ENCODE data around the gene FIGN. TPM values are rescaled to one million over a fixed set of nuclear protein-coding genes. Genes with fewer than 3 reads are reported as not detected.

FIGN gene
- total and polyA plus RNA-seq, 2 of the 4 experiments (the other 2 are of a cell fraction): 0.77 to 0.90 TPM

DNA sequence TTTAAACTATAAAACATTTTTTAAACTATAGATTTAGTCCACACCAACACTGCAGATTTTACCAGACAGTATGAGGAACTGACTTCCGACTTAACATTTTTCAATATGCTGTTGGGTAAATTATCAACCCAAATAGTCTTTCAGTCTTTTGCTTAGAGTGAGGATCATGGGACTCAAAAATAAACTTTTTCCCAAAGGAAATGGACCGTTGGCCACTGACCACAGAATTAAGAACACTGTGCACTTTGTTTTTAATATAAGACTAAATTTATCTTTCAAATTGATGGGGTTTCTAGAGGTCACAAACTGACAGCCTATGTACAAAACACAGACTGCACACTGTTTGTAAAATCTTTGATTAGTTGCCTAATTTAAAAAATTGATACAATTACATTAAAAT is 44.9 kb downstream of the FIGN start:
- no peak overlapping the region for H3K9ac ChIP-seq (ENCODE audit: low read depth, low read length)
- no peak overlapping the region for H2BK20ac ChIP-seq (ENCODE audit: low read depth, low read length)
- no peak for DNase-seq
- no peak overlapping the region for H3K4me2 ChIP-seq (ENCODE audit: low read depth, low read length)
- no peak overlapping the region for H2BK120ac ChIP-seq (ENCODE audit: low read depth, low read length)
- BruUV-seq (replicated peaks): no TSS peak
- TF ChIP-seq, protein P1, sequence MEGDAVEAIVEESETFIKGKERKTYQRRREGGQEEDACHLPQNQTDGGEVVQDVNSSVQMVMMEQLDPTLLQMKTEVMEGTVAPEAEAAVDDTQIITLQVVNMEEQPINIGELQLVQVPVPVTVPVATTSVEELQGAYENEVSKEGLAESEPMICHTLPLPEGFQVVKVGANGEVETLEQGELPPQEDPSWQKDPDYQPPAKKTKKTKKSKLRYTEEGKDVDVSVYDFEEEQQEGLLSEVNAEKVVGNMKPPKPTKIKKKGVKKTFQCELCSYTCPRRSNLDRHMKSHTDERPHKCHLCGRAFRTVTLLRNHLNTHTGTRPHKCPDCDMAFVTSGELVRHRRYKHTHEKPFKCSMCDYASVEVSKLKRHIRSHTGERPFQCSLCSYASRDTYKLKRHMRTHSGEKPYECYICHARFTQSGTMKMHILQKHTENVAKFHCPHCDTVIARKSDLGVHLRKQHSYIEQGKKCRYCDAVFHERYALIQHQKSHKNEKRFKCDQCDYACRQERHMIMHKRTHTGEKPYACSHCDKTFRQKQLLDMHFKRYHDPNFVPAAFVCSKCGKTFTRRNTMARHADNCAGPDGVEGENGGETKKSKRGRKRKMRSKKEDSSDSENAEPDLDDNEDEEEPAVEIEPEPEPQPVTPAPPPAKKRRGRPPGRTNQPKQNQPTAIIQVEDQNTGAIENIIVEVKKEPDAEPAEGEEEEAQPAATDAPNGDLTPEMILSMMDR (conservative IDR thresholded peaks at IDR 0.05; ENCODE audit: low read depth, low read length): no peak
- peaks cover 4% of the 10 kb centered on the region; the same call in 1 of the 2 replicates for H3K9me1 ChIP-seq (ENCODE audit: insufficient read depth, low read length)
- in situ Hi-C loops (cut with MboI; ENCODE audit: low sequenced_read_pairs) (no loop called here), intact Hi-C loops (cut with micrococcal nuclease) (no loop called here), dilution Hi-C loops (cut with HindIII; ENCODE audit: low sequenced_read_pairs, unreplicated experiment) (no loop called here)
- peaks cover 4 to 7% of the 10 kb centered on the region in 2 experiments; a peak in 2 of 4 replicates for H3K79me1 ChIP-seq (ENCODE audit: low read depth in 1 of 2, low read length in 2 of 2)
- H2BK15ac ChIP-seq (ENCODE audit: low read depth, low read length): no peak overlapping the region
- ChIA-PET CTCF (no interaction called here), POLR2A (ENCODE audit: unreplicated experiment) (no interaction called here)
- no peak overlapping the region for H4K8ac ChIP-seq (ENCODE audit: low read depth in 2 of 2, low read length in 2 of 2)
- no peak overlapping the region for H4K91ac ChIP-seq (ENCODE audit: insufficient read depth, low read depth, low read length)
- no peaks in the 10 kb centered on the region for H3K9me3 ChIP-seq (ENCODE audit: control insufficient read depth, insufficient read depth, low read length)
- no peak overlapping the region for H3K56ac ChIP-seq (ENCODE audit: extremely low read depth, insufficient read depth, low read length)
- no peak overlapping the region for H2BK5ac ChIP-seq (ENCODE audit: low read depth, low read length, poor library complexity, severe bottlenecking)
- H2AFZ ChIP-seq (replicated peaks; ENCODE audit: low read length, poor library complexity): no peak overlapping the region
- peaks cover 3% of the 10 kb centered on the region; the same call in 1 of the 2 replicates for H3K4me1 ChIP-seq (ENCODE audit: control insufficient read depth, insufficient read depth, low read length)
- H2AK9ac ChIP-seq (replicated peaks; ENCODE audit: low read depth, low read length, poor library complexity): no peak overlapping the region
- H3K14ac ChIP-seq (replicated peaks; ENCODE audit: low read depth, low read length): no peak overlapping the region
- no peak overlapping the region for H4K5ac ChIP-seq (ENCODE audit: low read depth, low read length)
- no peak overlapping the region for H3K27ac ChIP-seq (ENCODE audit: insufficient read depth, low read length)
- H3K4ac ChIP-seq (ENCODE audit: low read depth, low read length): no peak overlapping the region
- no peak overlapping the region for H3K23ac ChIP-seq (ENCODE audit: low read depth, low read length)
- H3K27me3 ChIP-seq (ENCODE audit: control insufficient read depth, insufficient read depth, low read length): no peaks in the 10 kb centered on the region
- H3K36me3 ChIP-seq (ENCODE audit: control insufficient read depth, insufficient read depth, low read length): no peaks in the 10 kb centered on the region
- H2AK5ac ChIP-seq (ENCODE audit: low read depth, low read length): no peak overlapping the region
- H4K20me1 ChIP-seq (ENCODE audit: insufficient read depth, low read length): no peaks in the 10 kb centered on the region
- no peak overlapping the region for H3K18ac ChIP-seq (ENCODE audit: low read depth, low read length)
- H3K4me3 ChIP-seq (ENCODE audit: insufficient read depth, low read depth, low read length): no peak overlapping the region
- no peak for ATAC-seq (ENCODE audit: low read depth)
- WGBS, 2 experiments (ENCODE audit: extremely low coverage in 2 of 2, insufficient read length in 1 of 2): no CpG with 5 or more reads among the region's 2 CpGs

Measured in IMR-90 (cell line).